Uterus (tissue), 2 donors: ENCODE results near the gene TMEM128.

ENCODE experiments used
- POLR2A ChIP-seq, 2 donors: fragments of 450-650 bp; IDR thresholded peaks; one replicate each; pipeline ENCODE4 v1.6.1; 2016; ENCODE audit warnings: antibody characterized with exemption in 2 of 2, mild to moderate bottlenecking in 1 of 2, moderate library complexity in 1 of 2
- TF ChIP-seq, protein P1 (sequence below), 4 experiments: fragments of 200-600 bp in 2 of 4; fragments of 450-650 bp in 2 of 4; sonication (generic) in 2 of 4; IDR thresholded peaks; one replicate each; pipeline ENCODE4 v1.5.1; 2016 to 2019; ENCODE audit warnings: antibody characterized with exemption in 4 of 4, mild to moderate bottlenecking in 2 of 4, moderate library complexity in 1 of 4

DNA sequence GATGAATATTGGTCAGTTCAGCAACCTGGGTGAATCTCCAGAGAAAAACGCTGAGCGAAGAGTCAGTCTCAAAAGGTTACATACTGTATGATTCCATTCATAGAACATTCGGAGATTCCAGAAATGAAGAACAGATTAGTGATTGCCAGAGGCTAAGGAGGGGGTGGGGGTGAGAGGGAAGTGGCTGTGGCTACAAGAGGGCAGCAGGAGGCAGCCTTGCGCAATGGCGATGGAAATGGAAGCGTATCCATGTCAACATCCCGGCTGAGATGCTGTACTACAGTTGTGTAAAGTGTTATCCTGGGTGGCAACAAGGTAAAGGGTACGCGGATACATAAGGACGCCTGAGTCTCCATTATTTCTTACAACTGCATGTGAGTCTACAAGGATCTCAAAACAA is 23.9 kb upstream of the TMEM128 start:
- TF ChIP-seq, protein P1, sequence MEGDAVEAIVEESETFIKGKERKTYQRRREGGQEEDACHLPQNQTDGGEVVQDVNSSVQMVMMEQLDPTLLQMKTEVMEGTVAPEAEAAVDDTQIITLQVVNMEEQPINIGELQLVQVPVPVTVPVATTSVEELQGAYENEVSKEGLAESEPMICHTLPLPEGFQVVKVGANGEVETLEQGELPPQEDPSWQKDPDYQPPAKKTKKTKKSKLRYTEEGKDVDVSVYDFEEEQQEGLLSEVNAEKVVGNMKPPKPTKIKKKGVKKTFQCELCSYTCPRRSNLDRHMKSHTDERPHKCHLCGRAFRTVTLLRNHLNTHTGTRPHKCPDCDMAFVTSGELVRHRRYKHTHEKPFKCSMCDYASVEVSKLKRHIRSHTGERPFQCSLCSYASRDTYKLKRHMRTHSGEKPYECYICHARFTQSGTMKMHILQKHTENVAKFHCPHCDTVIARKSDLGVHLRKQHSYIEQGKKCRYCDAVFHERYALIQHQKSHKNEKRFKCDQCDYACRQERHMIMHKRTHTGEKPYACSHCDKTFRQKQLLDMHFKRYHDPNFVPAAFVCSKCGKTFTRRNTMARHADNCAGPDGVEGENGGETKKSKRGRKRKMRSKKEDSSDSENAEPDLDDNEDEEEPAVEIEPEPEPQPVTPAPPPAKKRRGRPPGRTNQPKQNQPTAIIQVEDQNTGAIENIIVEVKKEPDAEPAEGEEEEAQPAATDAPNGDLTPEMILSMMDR (IDR thresholded peaks at IDR 0.05), result no peak
- TF ChIP-seq POLR2A (IDR thresholded peaks at IDR 0.05), result no peak
